ENCODE data around the gene FBXW8.

DNA sequence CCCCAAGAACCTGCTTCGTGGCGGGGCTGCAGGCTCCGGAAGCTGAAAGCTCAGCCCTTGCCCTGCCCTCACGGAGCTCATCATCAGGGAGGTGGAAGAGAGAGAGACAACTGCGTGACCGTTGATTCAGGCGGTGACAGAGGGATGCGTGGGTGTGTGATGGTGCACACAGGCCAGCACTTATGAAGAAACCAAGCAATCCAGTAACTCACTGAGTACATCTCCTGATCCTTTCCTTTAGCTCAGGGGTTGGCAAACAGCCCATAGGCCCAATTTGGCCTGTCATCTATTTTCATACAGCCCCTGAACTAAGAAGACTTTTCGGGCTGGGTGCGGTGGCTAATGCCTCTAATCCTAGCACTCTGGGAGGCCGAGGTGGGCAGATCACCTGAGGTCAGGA, 138.5 kb downstream of the FBXW8 start:
- TF ChIP-seq, protein P1, sequence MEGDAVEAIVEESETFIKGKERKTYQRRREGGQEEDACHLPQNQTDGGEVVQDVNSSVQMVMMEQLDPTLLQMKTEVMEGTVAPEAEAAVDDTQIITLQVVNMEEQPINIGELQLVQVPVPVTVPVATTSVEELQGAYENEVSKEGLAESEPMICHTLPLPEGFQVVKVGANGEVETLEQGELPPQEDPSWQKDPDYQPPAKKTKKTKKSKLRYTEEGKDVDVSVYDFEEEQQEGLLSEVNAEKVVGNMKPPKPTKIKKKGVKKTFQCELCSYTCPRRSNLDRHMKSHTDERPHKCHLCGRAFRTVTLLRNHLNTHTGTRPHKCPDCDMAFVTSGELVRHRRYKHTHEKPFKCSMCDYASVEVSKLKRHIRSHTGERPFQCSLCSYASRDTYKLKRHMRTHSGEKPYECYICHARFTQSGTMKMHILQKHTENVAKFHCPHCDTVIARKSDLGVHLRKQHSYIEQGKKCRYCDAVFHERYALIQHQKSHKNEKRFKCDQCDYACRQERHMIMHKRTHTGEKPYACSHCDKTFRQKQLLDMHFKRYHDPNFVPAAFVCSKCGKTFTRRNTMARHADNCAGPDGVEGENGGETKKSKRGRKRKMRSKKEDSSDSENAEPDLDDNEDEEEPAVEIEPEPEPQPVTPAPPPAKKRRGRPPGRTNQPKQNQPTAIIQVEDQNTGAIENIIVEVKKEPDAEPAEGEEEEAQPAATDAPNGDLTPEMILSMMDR (conservative IDR thresholded peaks at IDR 0.05) = no peak
- no peak for TF ChIP-seq ZFX (IDR thresholded peaks at IDR 0.05)
